Stomach (tissue), 4 donors: Measurements from ENCODE around the gene PRAMEF14.
A peak's percentile ranks its signal among the peaks of the same experiment; 100 is the strongest.
"Not testable (repeated sequence)": the region's sequence is repeated elsewhere in the genome, so short reads cannot be mapped to it uniquely, and the experiment has no call there.

ENCODE experiments used
- CTCF ChIP-seq, 7 experiments: fragments of 450-650 bp in 4 of 7; fragments of 200-600 bp in 3 of 7; sonication (generic) in 3 of 7; IDR thresholded peaks; one replicate each; pipeline ENCODE4 v1.5.1; 2016 to 2019; ENCODE audit warnings: antibody characterized with exemption in 7 of 7, control low read depth in 2 of 7, mild to moderate bottlenecking in 1 of 7
- POLR2A ChIP-seq, 4 donors: fragments of 450-650 bp; IDR thresholded peaks; one replicate each; pipeline ENCODE4 v1.6.1; 2016; ENCODE audit warnings: antibody characterized with exemption in 4 of 4, control low read depth in 2 of 4, mild to moderate bottlenecking in 1 of 4, moderate library complexity in 1 of 4

GRCh38 chr1:13356774-13357173 lies 9.8 kb upstream of the PRAMEF14 start:
- not testable (repeated sequence) for TF ChIP-seq POLR2A (IDR thresholded peaks at IDR 0.05)
- peak in 4 of 7 experiments; percentile 28 to 49 (median 35) for TF ChIP-seq CTCF (IDR thresholded peaks at IDR 0.05)
